Endothelial cell (in vitro differentiated cells): ENCODE results near the gene LCOR. TPM values are rescaled to one million over a fixed set of nuclear protein-coding genes. Genes with fewer than 3 reads are reported as not detected.
"Not testable (repeated sequence)": the region's sequence is repeated elsewhere in the genome, so short reads cannot be mapped to it uniquely, and the experiment has no call there.

ENCODE experiments used
- DNase-seq: peaks from one replicate; pipeline ENCODE4 v3.0.0; 2021; ENCODE audit warnings: low spot score
- H3K27ac Mint-ChIP-seq: one replicate; pipeline ENCODE4 v1.8.0; 2021; ENCODE audit warnings: mixed read lengths, inconsistent platforms; ENCODE audit not compliant: unreplicated experiment
- H3K27me3 Mint-ChIP-seq: one replicate; pipeline ENCODE4 v1.8.0; 2021; ENCODE audit warnings: mild to moderate bottlenecking, moderate library complexity, mixed read lengths, inconsistent platforms; ENCODE audit not compliant: unreplicated experiment
- H3K36me3 Mint-ChIP-seq: one replicate; pipeline ENCODE4 v1.8.0; 2021; ENCODE audit warnings: mild to moderate bottlenecking, low read depth, mixed read lengths, inconsistent platforms; ENCODE audit not compliant: unreplicated experiment
- H3K4me1 Mint-ChIP-seq: one replicate; pipeline ENCODE4 v1.8.0; 2021; ENCODE audit warnings: mild to moderate bottlenecking, mixed read lengths, inconsistent platforms; ENCODE audit not compliant: unreplicated experiment
- H3K4me3 Mint-ChIP-seq: one replicate; pipeline ENCODE4 v1.8.0; 2021; ENCODE audit warnings: mild to moderate bottlenecking, mixed read lengths, inconsistent platforms; ENCODE audit not compliant: unreplicated experiment
- H3K9me3 Mint-ChIP-seq: one replicate; pipeline ENCODE4 v1.8.0; 2021; ENCODE audit warnings: mixed read lengths, inconsistent platforms; ENCODE audit not compliant: unreplicated experiment
- total RNA-seq: library from RNA; stranded (reverse); fragmentation: NEBNext Ultra II Directional; extraction: Animal tissue kit (Norgen Biotek cat#: 25700); gene quantifications from one replicate; pipeline ENCODE4 v1.2.1, GENCODE V29; 2021; ENCODE audit not compliant: unreplicated experiment
- TF ChIP-seq, protein P1 (sequence below): fragments of 200-600 bp; sonication (generic); IDR thresholded peaks from one replicate; pipeline ENCODE4 v1.5.0; 2021; ENCODE audit warnings: antibody characterized with exemption; ENCODE audit not compliant: unreplicated experiment

Gene LCOR
- total RNA-seq, 1 donor from 2014 or later = 36.6 TPM

DNA sequence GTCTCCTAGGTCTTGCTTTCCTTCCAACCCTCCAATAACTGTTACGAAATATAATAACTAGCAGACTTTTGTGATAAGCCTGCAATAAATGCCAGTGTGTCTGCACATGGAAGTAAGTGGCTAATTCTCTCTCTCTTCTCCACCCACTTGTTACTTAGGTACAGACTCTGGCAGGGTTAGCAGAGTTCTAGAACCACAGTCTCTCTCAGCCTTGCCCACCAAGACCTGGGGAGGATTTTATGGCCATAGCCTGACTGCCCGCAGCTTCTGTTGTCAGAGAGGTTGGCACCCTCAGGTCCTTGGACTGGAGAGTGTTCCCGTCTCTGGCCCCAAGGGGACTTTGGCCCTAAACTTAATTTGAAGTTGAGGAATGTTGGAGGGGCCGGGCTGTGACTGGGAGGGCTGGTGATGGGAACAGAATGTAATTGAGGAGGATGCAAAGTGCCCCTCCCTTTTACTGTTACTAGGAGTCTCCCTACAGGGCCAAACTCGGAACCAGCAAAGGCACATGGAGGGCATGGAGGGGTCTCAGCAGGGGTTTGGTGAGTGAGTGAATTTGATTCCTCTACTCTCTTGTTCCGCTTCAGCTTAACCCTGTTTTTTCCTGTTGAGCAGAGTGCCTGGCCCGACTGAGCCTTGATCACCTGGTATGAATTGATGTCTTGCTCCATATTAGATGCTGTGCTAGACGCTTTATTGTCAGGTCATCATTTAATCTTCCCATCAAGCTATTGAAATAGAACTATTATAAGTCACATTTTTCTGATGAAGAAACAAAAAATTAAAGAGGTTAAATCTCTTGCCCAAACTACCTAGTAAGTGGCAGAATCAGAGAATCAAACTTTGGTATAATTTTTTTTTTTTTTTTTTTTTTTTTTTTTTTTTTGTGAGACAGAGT is 37.0 kb upstream of the LCOR start:
- Mint-ChIP-seq H3K36me3 (no peaks in the 10 kb centered on the region), H3K4me3 (no peak overlapping the region), H3K4me1 (peaks cover 4% of the 10 kb centered on the region), H3K27me3 (peaks cover 2% of the 10 kb centered on the region), H3K27ac (no peak overlapping the region), H3K9me3 (no peaks in the 10 kb centered on the region)
- DNase-seq = no peak
- TF ChIP-seq, protein P1, sequence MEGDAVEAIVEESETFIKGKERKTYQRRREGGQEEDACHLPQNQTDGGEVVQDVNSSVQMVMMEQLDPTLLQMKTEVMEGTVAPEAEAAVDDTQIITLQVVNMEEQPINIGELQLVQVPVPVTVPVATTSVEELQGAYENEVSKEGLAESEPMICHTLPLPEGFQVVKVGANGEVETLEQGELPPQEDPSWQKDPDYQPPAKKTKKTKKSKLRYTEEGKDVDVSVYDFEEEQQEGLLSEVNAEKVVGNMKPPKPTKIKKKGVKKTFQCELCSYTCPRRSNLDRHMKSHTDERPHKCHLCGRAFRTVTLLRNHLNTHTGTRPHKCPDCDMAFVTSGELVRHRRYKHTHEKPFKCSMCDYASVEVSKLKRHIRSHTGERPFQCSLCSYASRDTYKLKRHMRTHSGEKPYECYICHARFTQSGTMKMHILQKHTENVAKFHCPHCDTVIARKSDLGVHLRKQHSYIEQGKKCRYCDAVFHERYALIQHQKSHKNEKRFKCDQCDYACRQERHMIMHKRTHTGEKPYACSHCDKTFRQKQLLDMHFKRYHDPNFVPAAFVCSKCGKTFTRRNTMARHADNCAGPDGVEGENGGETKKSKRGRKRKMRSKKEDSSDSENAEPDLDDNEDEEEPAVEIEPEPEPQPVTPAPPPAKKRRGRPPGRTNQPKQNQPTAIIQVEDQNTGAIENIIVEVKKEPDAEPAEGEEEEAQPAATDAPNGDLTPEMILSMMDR = no peak

DNA sequence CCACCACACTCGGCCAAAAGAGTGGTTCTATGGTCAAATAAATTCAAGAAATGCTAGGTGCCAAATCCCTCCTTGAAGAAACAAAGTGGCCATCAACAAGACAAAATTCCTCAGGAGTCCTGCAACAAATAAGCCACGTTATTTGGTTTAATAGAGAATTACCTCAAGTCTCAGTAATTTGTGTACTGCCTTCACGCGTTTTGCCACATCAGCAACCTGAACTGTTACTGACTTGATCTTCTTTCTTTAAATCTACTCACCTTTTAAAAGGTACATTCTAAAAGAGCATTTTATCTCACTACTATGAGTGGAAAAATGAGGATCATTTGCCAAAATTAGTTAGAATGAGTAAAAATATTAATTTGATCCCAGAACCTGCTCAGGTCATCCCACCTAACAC is 34.6 kb upstream of the LCOR start:
- DNase-seq = no peak
- no peaks in the 10 kb centered on the region for H3K4me1 Mint-ChIP-seq
- no peak overlapping the region for H3K27ac Mint-ChIP-seq
- no peaks in the 10 kb centered on the region for H3K36me3 Mint-ChIP-seq
- no peaks in the 10 kb centered on the region for H3K9me3 Mint-ChIP-seq
- no peak overlapping the region for H3K4me3 Mint-ChIP-seq
- no peaks in the 10 kb centered on the region for H3K27me3 Mint-ChIP-seq
- TF ChIP-seq, protein P1 = no peak

DNA sequence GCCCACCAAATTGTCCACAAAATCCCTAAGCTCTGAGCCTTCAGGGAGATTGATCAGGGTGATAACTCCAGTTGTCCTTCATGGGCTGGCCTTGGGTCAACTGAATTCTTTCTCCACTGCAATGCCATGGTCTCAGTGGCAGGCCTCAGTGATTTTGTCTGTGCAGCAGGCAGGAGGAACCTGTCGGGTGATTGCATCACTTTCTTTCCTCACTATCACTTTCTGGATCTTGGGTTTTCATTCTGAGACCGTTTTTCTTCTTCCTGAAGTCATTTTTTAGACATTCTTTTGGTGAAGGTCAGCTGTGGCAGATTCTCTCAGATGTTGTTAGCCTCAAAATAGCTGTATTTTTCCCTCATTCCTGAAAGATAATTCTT is 28.8 kb upstream of the LCOR start:
- Mint-ChIP-seq H3K9me3 (no peaks in the 10 kb centered on the region), H3K4me3 (no peak overlapping the region), H3K27ac (no peak overlapping the region), H3K36me3 (no peaks in the 10 kb centered on the region), H3K27me3 (peaks cover 1% of the 10 kb centered on the region), H3K4me1 (no peaks in the 10 kb centered on the region)
- TF ChIP-seq, protein P1 = no peak
- no peak for DNase-seq

DNA sequence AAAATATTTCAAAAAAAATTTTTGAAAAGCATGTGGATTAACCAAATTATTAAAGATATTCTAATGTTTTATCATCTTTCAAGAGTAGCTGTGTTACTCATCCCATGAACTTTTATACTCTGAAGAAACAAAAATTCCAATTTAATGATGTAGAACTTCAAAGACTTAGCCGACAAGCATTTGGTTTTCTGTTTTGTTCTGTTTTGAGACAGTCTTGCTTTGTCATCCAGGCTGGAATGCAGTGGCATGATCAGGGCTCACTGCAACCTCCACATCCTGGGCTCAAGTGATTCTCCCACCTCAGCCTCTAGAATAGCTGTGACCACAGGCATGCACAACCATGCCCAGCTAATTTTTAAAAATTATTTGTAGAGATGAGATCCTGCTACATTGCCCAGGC is 17.8 kb upstream of the LCOR start:
- Mint-ChIP-seq H3K4me3 (no peak overlapping the region), H3K4me1 (no peaks in the 10 kb centered on the region), H3K27me3 (peaks cover 1% of the 10 kb centered on the region), H3K36me3 (no peaks in the 10 kb centered on the region), H3K9me3 (no peaks in the 10 kb centered on the region), H3K27ac (no peak overlapping the region)
- DNase-seq = no peak
- TF ChIP-seq, protein P1 = no peak

DNA sequence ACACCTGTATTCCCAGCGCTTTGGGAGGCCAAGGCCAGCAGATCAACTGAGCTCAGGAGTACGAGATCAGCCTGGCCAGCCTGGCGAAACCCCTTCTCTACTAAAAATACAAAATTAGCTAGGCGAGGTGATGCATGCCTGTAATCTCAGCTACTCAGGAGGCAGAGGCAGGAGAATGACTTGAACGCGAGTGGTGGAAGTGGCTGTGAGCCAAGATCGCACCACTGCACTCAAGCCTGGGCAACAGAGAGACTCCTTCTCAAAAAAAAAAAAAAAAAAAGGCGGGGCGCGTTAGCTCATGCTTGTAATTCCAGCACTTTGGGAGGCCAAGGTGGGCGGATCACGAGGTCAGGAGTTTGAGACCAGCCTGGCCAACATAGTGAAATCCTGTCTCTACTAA is 13.1 kb upstream of the LCOR start:
- H3K27ac Mint-ChIP-seq = not testable (repeated sequence)

More for the DNA sequence above, 13.1 kb upstream of the LCOR start:
- not testable (repeated sequence) for H3K4me1 Mint-ChIP-seq, H3K4me3 Mint-ChIP-seq, DNase-seq, H3K36me3 Mint-ChIP-seq, H3K9me3 Mint-ChIP-seq, H3K27me3 Mint-ChIP-seq
